Activated effector memory CD4-positive, alpha-beta T cell treated with anti-CD3 and anti-CD28 coated beads, Interleukin-2, amount 50 U/mL, for 16 hours (primary cell): ENCODE measurements around the gene WWOX.

Experiments used
- DNase-seq: peaks from one replicate; pipeline ENCODE4 v3.0.0-alpha.2; 2020

The WWOX gene

DNA sequence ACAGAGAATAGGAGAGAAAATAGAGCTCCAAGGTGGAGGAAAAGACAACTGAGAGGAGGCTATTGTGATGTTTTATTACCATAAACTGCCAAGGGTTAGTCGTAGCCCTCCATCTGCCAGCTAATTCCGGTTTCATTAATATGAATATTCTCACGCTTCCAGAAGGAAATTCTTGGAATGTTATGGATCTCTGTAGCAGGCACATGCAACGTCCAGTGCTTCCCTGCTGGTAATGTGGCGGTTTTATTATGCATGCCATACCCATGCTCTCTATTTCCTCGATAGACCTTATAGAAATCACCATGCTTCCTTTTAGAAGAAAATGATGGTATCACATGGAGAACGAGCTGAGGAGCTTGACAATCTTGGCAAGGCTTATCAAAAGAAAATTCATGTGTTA, 1037.5 kb downstream of the WWOX start:
- DNase-seq = no peak

DNA sequence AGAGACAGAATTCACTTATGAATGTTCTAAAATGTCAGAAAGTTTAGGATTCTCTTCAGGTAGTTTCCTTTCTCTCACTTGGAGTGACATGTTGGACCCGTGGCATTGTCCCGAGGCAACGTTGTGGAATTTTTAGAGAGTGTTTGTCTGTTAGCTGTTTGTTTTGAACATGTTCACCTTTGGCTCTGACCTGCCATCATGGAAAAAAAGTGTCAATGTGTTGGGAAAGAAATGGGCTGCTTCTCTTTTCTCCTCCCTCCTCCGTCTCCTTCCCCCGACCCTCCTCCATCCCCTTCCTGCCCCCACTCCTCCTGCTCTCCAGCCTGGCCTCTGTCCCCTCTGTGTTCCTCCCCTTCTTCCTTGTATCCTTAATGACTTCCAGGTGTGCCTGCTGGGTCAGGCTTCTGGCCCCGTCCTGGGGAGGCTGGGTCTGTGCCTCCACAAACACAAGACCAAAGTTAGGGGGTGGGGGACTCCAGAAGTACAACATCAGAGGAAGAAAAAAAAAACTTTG, 1038.0 kb downstream of the WWOX start:
- no peak for DNase-seq

DNA sequence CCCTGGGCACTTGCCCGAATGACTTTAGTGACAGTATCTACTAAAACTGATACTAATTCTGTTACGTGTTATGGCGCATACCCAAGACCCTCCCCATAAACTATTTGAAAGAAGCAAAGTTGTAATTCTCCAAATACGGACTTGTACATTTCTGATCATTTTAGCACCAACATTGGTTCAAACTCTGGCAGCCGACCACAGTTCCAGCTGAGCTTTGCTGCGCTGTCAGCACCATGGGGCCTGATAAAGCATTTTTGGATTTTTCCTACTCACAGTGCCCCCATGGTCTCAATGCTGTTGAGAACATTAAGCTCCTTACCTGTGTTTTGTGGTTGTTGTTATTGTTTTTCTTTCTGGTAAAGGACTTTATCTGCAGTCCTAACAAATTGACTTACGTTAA, 1040.3 kb downstream of the WWOX start:
- DNase-seq = no peak

DNA sequence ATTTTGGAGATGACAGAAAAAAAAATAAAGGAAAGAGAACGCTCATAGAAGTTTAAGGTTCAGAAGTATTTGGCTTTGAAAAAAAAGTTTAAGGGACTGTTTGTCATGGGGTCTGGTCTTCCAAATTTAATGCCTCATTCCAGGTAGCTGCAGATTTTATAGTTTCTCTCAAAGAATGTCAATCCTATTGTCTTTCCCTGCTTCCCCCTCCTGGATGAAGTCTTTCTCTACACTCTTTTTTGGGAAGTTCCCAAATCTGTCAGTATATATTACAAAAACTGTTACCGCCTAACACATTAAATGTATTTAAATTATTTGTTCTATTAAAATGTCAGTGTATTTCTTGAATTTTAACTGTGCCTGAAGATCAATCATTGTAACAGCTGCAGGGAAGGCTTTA, 1043.6 kb downstream of the WWOX start:
- DNase-seq = no peak

- no peak for DNase-seq
These were observed 1050.7 kb downstream of the WWOX start for GRCh38 chr16:79150151-79150550.

GRCh38 chr16:79150632-79151310, 1051.3 kb downstream of the WWOX start:
- no peak for DNase-seq

- no peak for DNase-seq
These were observed 1054.6 kb downstream of the WWOX start for GRCh38 chr16:79154086-79154485.

DNA sequence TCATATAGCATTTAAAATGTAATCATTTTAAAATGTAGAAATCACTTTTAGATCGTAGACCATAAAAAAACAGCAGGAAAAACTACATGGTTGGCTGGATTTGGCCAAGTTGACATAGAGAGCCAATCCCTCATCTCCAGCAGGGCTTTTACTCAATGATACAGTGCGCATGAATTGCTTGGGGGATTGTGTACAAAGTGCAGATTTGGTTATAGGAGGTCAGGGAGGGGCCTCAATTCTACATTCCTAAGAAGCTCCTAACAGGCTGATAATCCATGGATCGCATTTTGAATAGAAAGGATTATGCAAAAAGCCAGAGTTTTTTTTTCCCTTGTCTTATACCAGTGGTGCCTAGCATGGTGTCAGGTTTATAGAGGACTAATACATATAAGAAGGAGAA, 1056.0 kb downstream of the WWOX start:
- no peak for DNase-seq

DNA sequence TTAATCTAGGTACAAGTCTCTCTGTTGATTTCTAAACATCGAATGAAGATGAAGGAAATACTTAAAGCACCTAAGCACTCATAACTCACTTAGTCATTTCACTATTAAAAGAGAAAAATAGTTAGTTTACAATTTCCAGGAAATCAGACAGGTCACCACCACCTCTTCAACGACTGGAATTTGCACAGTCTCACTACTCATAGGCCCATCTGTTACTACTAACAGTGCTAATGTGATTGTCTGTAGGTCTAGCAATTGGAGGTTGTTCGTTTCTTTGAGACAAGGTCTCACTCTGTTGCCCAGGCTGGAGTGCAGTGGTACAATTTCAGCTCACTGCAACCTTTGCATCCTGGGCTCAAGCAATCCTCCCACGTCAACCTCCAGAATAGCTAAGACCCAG, 1056.5 kb downstream of the WWOX start:
- DNase-seq = no peak

GRCh38 chr16:79156761-79157160, 1057.3 kb downstream of the WWOX start:
- DNase-seq = no peak

DNA sequence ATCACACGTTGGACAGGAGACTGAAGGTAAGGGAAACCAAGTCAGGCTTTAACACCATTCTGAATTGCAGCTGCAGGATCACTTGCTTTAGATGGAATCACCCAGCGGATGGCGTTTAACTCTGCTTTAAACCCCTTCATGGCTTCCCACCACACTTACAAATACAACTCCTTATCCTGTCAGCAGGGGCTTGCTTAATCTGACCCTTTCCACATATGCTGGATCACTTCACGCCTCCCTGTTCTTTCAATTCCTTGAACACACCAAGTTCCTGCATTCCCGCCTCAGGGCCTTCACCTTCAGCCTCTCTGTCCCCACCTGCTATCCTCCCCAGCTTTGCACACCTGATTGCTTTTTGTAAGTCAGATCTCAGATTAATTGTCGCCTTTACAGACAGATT, 1058.9 kb downstream of the WWOX start:
- no peak for DNase-seq

DNA sequence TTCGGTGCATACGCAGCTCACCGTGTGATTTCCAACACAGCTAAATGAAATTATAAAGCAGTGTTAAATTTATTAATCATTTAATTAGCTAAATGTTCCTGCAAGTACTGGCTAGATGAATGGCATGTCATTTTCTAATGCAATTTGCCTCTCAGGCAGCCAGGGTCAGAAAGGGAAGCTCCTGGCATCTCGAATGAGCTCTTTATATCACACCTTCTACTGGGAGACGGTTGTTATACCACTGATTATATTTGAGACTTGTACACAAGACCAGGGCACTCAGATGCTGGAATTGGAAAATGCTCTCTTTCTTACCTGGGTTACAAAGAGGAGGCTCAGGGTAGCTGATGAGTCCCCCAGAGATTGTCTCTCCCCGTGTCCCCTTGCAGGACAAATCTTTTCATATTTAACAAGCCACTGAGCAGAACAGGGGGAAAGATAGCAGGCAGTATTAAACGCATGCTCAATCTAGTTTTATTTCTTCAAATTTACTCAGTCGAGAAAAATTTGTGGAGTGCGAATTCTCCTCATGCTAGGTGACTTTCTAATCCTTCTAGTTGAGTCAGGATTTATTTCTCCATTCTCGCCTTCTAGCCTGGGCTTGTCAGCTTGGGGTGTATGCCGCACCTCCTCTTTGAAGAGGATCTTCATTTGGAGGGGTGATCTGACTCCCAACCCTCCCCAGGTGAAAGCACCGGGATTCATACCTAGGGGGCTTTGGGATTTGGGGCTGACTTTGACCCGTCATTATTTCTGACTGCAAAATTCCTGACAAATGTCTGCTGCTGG, 1060.0 kb downstream of the WWOX start:
- no peak for DNase-seq

DNA sequence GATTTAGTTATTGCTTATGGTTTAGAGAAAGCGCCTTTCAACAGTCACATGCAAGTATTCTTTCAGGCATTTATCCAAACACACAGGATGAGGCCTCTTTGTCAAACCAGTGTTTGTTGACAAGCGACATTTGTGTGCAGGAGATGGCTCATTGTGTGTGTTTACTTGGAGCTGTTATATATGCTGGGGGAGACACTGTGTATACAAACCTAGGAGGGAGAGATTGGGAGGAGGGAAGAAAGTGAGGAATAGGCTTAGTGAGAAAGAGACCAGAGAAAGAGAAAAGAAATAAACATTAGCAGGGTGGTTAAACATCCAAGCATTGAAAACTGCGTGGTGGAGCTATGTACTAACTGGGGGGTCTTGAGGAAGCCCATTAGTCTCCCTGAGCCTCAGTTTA, 1063.5 kb downstream of the WWOX start:
- DNase-seq = no peak

DNA sequence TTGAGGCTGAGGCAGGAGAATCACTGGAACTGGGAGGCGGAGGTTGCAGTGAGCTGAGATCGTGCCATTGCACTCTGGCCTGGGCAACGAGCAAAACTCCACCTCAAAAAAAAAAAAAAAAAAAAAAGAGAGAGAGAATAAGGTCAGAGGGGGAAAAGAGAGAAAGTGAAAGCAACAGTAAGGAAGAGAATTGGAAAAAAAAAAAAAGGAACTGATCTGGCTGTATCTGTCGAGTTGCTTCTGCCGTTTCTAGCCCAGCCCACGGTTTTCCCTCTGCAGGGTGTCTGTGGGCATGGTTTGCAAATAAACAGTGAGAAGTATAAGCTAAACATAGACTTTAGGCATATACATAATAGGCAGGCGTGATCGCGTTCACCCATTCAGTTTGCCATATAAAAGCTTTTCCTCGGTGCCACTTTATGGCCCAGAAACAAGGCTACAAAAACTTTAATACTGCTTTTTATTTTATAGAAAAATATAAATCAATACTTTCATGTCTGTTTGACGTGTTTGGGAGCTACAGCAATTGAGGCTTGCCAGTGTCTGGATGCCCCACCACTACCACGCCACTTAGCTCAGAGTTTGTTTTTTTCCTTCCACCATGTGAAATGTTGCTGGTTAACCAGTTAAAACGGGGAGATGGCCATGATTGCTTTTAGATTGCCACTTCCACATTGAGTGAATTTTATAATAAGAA, 1064.4 kb downstream of the WWOX start:
- DNase-seq = no peak

DNA sequence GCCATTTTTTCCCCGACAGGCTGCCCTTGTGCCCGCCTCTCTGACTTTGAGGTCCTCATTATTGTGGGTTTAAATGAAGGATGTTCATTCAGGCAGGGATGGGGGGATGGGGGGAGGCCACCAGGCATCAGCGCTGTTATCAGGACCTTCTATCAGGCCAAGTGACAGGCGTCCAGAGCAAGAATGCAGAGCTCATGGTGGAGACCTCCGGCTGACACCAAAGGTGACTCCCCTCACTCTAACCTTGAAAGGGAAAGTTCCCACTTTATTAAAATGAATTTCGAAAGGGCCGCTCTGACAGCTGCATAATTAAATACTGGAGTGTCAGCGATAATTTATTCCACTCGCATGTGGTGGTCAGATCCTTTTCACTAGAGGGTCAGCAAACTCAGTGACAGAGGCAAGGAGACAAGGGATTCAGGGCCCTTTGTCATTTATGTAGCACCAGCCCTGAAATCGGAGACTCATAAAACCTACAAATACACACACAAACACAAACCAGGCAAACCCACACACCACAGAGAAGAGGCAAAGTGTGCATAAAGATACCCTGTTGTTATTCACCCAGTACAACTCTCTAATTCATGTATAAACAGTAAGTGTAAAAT, 1065.0 kb downstream of the WWOX start:
- DNase-seq = no peak

DNA sequence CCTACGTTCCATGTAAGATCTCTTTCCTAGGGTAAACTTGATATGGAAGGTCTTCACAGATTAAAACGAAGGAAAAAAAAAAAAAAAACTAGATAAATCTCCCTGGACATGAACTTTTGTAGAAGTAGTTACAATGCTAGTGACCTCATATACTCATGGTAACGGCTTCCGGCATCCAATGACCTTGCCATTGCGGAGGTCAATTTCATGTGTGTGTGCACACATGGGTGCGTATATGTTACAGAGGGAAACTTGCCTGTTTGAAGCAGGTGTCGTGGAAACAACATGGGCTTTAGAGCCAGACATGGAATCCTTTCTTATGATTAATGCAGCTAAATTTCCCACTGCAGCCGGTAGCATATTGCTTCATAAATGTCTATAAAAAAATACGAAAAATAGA, 1065.6 kb downstream of the WWOX start:
- no peak for DNase-seq

DNA sequence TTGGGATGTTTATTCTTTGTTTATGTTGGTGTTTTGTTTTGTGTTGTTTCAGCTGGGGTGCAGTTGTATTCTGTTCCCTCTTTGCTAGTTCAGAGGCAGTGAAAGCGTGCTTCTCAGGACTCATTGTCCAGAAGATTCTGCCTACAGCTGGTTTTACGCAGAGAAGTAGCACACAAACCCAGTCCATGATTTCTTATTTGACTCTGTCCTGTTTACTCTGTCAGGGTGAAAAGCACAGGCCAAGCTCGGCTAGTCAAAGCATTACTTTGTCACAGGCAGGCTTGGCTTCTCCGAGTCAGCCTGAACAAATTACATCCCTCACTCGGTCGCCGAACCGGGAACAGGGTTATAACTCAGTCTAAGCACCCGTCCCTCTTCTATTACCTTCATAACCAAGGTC, 1066.1 kb downstream of the WWOX start:
- DNase-seq = no peak

DNA sequence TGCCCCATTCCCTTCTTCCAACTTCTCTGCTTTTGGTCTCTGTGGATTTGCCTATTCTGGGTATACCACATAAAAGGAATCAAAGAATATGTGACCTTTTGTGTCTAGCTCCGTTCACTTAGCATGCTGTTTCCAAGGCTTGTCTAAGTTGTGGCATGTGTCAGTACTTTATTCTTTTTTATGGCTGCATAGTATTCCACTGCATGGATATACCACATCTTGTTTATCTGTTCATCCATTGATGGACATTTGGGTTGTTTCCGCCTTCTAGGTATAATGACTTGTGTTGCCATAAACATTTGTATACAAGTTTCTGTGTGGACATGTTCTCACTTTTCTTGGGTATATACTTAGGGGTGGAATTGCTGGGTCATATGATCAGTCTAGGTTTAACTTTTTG, 1068.4 kb downstream of the WWOX start:
- no peak for DNase-seq

- DNase-seq = no peak
These were observed 1068.9 kb downstream of the WWOX start for GRCh38 chr16:79168321-79168720.

GRCh38 chr16:79169239-79169638, 1069.8 kb downstream of the WWOX start:
- no peak for DNase-seq

- DNase-seq = no peak
These were observed 1071.2 kb downstream of the WWOX start for GRCh38 chr16:79170555-79171246.

GRCh38 chr16:79171504-79171903, 1072.0 kb downstream of the WWOX start:
- DNase-seq = no peak
